Measurements from ENCODE around the gene CAV1. TPM values are rescaled to one million over a fixed set of nuclear protein-coding genes. Genes with fewer than 3 reads are reported as not detected.
A peak's percentile ranks its signal among the peaks of the same experiment; 100 is the strongest.

The CAV1 gene
- total RNA-seq, 1 donor from 2014 or later: 695 TPM

DNA sequence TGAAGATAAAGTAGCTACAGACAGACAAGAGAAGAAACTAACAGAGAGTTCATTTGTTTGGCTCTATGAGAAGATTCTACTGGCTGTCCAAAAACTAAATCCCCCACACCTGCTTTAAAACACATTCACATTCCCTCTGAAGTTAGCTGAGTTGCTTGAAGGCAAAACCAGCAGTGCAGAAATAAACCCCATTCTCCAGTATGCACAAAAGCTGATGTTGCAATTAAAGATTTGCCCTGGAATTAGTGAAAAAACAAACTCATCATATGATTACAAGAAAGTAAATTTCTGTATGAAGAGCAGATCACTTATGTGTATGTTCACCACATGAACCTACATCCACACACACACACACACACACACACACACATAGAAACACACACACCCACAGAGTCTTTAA, 9.3 kb upstream of the CAV1 start:
- TF ChIP-seq, protein P1, sequence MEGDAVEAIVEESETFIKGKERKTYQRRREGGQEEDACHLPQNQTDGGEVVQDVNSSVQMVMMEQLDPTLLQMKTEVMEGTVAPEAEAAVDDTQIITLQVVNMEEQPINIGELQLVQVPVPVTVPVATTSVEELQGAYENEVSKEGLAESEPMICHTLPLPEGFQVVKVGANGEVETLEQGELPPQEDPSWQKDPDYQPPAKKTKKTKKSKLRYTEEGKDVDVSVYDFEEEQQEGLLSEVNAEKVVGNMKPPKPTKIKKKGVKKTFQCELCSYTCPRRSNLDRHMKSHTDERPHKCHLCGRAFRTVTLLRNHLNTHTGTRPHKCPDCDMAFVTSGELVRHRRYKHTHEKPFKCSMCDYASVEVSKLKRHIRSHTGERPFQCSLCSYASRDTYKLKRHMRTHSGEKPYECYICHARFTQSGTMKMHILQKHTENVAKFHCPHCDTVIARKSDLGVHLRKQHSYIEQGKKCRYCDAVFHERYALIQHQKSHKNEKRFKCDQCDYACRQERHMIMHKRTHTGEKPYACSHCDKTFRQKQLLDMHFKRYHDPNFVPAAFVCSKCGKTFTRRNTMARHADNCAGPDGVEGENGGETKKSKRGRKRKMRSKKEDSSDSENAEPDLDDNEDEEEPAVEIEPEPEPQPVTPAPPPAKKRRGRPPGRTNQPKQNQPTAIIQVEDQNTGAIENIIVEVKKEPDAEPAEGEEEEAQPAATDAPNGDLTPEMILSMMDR (IDR thresholded peaks at IDR 0.05): no peak
- Histone ChIP-seq H3K4me1 (peaks cover 5% of the 10 kb centered on the region), H3K27ac (no peak overlapping the region), H3K27me3 (no peaks in the 10 kb centered on the region), H3K4me3 (no peak overlapping the region), H3K9me3 (no peaks in the 10 kb centered on the region), H3K36me3 (no peaks in the 10 kb centered on the region)
- ATAC-seq (no peak), DNase-seq (no peak)
- intact Hi-C loops (cut with DNase I): no loop called here

DNA sequence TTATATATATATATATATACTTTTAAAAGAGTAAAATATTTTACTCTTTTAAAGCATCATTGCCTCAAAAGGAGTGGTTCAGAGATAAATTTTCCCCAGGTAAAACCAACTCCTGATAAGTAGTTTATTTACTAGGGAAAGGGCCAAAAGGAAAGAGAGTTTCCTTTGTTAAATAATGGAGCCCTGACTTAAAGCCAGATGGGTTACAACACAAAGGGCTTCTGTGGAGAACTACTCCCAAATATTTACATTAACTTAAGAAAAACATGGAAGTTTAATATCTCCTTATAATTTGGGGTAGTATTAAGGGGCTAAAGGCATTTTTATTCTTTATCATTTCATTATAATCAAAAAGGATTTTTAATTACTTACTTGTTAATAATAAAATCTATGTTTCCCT, 8.5 kb upstream of the CAV1 start:
- Histone ChIP-seq H3K4me3 (no peak overlapping the region), H3K9me3 (no peaks in the 10 kb centered on the region), H3K27me3 (no peaks in the 10 kb centered on the region), H3K36me3 (no peaks in the 10 kb centered on the region), H3K27ac (no peak overlapping the region), H3K4me1 (no peaks in the 10 kb centered on the region)
- intact Hi-C loops (cut with DNase I): no loop called here
- ATAC-seq: no peak
- no peak for DNase-seq
- TF ChIP-seq, protein P1 (IDR thresholded peaks at IDR 0.05): no peak

DNA sequence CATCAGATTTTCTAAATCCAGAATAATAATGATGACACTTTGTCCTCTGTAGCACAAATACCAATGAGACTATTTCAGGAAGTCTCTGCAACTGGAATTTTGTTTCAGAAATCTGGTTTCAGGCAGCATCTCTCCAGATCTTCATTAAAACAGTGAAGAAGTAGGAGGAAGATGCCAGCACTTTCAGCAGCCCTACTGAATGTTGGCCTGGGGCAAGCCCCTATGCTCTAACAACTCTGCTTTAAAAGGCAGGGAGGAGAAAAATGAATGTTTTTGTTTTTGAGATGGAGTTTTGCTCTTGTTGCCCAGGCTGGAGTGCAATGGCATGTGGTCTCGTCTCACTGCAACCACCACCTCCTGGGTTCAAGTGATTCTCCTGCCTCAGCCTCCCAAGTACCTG, 7.2 kb upstream of the CAV1 start:
- intact Hi-C loops (cut with DNase I): no loop called here
- TF ChIP-seq, protein P1 (IDR thresholded peaks at IDR 0.05): no peak
- Histone ChIP-seq H3K36me3 (no peaks in the 10 kb centered on the region), H3K27ac (no peak overlapping the region), H3K4me3 (no peak overlapping the region), H3K27me3 (no peaks in the 10 kb centered on the region), H3K9me3 (no peaks in the 10 kb centered on the region), H3K4me1 (no peaks in the 10 kb centered on the region)
- no peak for ATAC-seq
- no peak for DNase-seq

DNA sequence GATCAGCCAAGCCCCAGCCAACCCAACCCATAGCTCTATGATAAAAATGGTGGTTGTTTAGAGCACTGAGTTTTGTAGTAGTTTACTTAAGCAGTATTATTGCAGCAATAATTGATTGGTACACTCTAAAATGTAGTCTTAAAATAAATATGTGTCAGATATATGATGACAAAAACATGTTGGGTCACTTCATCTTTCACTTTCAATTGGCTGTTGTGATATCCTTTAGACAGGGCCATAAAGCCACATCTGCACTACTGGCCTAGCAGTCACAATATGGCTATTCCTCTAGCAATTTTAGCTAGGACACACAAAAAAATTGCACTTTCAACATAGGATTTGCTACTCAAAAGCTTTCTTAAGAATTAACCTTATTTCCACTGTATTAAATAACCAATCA, 5.9 kb upstream of the CAV1 start:
- TF ChIP-seq, protein P1 (IDR thresholded peaks at IDR 0.05): no peak
- Histone ChIP-seq H3K36me3 (no peaks in the 10 kb centered on the region), H3K4me3 (no peak overlapping the region), H3K27ac (no peak overlapping the region), H3K27me3 (no peaks in the 10 kb centered on the region), H3K9me3 (no peaks in the 10 kb centered on the region), H3K4me1 (peaks cover 2% of the 10 kb centered on the region)
- DNase-seq: no peak
- intact Hi-C loops (cut with DNase I): no loop called here
- no peak for ATAC-seq

DNA sequence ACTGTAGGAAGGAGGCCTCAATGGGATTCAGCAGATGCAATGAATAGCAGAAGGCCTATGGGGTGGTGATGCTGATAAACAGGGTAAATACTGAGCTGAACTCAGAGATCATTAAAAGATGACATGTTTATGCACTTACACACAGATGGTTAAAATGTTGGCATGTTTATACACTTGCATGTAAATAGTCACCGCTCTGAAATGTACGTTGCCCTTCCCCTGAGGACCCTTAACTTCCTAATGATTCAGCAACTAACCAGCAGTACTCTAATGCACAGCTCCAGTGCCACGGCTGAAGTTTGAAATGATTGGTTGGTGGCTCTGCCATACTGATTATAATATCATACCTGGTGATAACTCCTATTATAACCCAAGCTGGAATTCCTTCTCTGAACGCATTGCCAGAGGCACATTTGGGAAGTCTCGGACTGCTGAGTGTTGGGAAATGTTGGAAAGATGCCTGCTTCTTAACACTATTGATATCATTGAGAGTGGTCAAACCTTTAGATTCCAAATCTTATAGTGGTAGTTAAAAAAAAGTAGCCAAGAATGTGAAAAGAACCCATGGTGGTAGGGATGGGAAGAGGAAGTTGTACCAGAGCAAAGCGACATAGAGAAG, 3.7 kb upstream of the CAV1 start:
- intact Hi-C loops (cut with DNase I): loop anchor here (10.0 kb wide), 2 partner anchors 54 to 256 kb away; no protein-coding TSS in a partner anchor
- no peak for DNase-seq
- H3K9me3 ChIP-seq: no peaks in the 10 kb centered on the region
- H3K4me1 ChIP-seq: peaks cover 5% of the 10 kb centered on the region
- H3K27ac ChIP-seq: no peak overlapping the region
- no peak for ATAC-seq
- no peaks in the 10 kb centered on the region for H3K36me3 ChIP-seq
- TF ChIP-seq, protein P1 (IDR thresholded peaks at IDR 0.05): no peak
- H3K4me3 ChIP-seq: no peak overlapping the region
- H3K27me3 ChIP-seq: no peaks in the 10 kb centered on the region

DNA sequence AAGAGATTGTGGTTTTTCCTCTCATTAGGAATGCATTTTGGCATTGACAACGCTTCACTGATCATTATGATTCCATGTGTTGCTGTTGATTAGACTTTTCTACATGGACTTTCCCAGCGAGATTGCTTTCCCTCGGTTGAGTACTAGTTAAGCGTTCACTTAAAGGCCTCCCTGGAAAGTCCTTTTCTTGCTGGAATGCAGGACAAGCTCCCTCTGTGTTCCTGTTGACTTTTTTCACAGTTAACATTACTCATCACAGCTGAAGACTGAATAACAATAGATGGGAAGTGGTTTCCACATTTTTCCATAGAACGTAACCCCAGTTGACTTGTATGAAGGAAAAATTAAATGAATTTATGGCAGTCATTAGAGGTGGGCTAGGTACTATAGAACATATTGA, 2.6 kb upstream of the CAV1 start:
- TF ChIP-seq, protein P1 (IDR thresholded peaks at IDR 0.05): no peak
- no peaks in the 10 kb centered on the region for H3K27me3 ChIP-seq
- ATAC-seq (no peak), DNase-seq (no peak)
- no peaks in the 10 kb centered on the region for H3K9me3 ChIP-seq
- intact Hi-C loops (cut with DNase I): loop anchor here (10.0 kb wide), 2 partner anchors 53 to 257 kb away; no protein-coding TSS in a partner anchor
- H3K4me3 ChIP-seq: no peak overlapping the region
- peak overlapping the region; percentile 51 for H3K27ac ChIP-seq
- H3K36me3 ChIP-seq: no peaks in the 10 kb centered on the region
- H3K4me1 ChIP-seq: peaks cover 10% of the 10 kb centered on the region

Data from upper lobe of right lung (tissue), 1 donor.